Left lung (tissue), 10 donors: ENCODE results near the gene FGF14. TPM values are rescaled to one million over a fixed set of nuclear protein-coding genes. Genes with fewer than 3 reads are reported as not detected.

Experiments used
- ATAC-seq: fragments of 200-7000 bp; cut with Tn5 transposase; one replicate; pipeline ENCODE4 v1.9.1; 2020; ENCODE audit warnings: moderate library complexity
- DNase-seq, 4 donors: peaks; one replicate each; pipeline ENCODE4 v3.0.0-alpha.2; 2013 to 2020
- H3K27ac ChIP-seq, 2 donors: fragments of 200-600 bp; sonication (generic) in 1 of 2; one replicate each; pipeline versions ENCODE4 v1.5.0 to v1.8.0; 2020 to 2021
- H3K27me3 ChIP-seq, 2 donors: fragments of 200-600 bp; sonication (generic) in 1 of 2; one replicate each; pipeline versions ENCODE4 v1.5.0 to v1.8.0; 2020 to 2021
- H3K36me3 ChIP-seq, 2 donors: fragments of 200-600 bp; sonication (generic) in 1 of 2; one replicate each; pipeline versions ENCODE4 v1.5.0 to v1.8.0; 2020 to 2021
- H3K4me1 ChIP-seq, 2 donors: fragments of 200-600 bp; one replicate each; pipeline ENCODE4 v1.8.0; 2021
- H3K4me3 ChIP-seq, 2 donors: fragments of 200-600 bp; sonication (generic) in 1 of 2; one replicate each; pipeline versions ENCODE4 v1.5.0 to v1.8.0; 2020 to 2021; ENCODE audit warnings: mild to moderate bottlenecking in 1 of 2
- H3K9me3 ChIP-seq, 2 donors: fragments of 200-600 bp; sonication (generic) in 1 of 2; one replicate each; pipeline versions ENCODE4 v1.5.0 to v1.8.0; 2020 to 2021
- intact Hi-C, 2 donors: fragments of 100-400 bp; cut with DNase I; formaldehyde crosslinking; loops; one replicate each; pipeline versions ENCODE4 v1.11.2 to v1.14.2; 2022
- polyA plus RNA-seq, 6 donors: library from polyadenylated mRNA; unstranded; fragments of 120-200 nt; gene quantifications; one replicate each; pipeline ENCODE4 v1.2.1, GENCODE V29; 2013; ENCODE audit not compliant: insufficient read length in 6 of 6
- total RNA-seq, 2 donors: library from RNA; stranded (reverse); fragmentation: NEBNext Ultra II Directional; extraction: Animal tissue kit (Norgen Biotek cat#: 25700); gene quantifications; one replicate each; pipeline ENCODE4 v1.2.1, GENCODE V29; 2021
- TF ChIP-seq, protein P1 (sequence below), 2 donors: fragments of 200-600 bp; sonication (generic) in 1 of 2; IDR thresholded peaks; one replicate each; pipeline versions ENCODE4 v1.5.0 to v1.8.0; 2021; ENCODE audit warnings: antibody characterized with exemption in 2 of 2
- donor health status: DM: no; HTN: yes; CAD: no.
- donor health status: DM: no; HTN: no; CAD: no.

Gene FGF14
- total and polyA plus RNA-seq, 8 donors: 0.45 to 3.4 (median 0.78) TPM

DNA sequence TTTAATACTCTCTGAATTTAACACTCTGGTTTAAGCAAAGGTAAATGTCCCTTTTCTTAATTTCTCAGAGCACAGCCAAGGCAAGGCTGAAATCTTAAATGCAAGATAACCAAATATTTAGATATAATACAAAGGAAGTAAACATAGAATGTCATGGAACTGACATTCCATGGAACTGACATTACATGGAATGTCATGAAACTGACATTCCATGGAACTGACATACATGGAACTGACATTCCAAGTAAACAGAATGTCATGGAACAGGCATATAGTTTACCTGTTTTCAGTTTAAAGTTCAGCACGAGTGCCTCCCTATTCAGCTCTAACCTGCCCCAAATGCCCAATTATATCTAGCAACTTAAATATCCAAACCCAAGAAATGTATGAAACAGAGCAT lies 21.8 kb downstream of the FGF14 start:
- no peak overlapping the region for H3K27ac ChIP-seq
- TF ChIP-seq, protein P1, sequence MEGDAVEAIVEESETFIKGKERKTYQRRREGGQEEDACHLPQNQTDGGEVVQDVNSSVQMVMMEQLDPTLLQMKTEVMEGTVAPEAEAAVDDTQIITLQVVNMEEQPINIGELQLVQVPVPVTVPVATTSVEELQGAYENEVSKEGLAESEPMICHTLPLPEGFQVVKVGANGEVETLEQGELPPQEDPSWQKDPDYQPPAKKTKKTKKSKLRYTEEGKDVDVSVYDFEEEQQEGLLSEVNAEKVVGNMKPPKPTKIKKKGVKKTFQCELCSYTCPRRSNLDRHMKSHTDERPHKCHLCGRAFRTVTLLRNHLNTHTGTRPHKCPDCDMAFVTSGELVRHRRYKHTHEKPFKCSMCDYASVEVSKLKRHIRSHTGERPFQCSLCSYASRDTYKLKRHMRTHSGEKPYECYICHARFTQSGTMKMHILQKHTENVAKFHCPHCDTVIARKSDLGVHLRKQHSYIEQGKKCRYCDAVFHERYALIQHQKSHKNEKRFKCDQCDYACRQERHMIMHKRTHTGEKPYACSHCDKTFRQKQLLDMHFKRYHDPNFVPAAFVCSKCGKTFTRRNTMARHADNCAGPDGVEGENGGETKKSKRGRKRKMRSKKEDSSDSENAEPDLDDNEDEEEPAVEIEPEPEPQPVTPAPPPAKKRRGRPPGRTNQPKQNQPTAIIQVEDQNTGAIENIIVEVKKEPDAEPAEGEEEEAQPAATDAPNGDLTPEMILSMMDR (IDR thresholded peaks at IDR 0.05): no peak
- H3K4me3 ChIP-seq: no peak overlapping the region
- H3K4me1 ChIP-seq: no peaks in the 10 kb centered on the region
- H3K36me3 ChIP-seq: no peaks in the 10 kb centered on the region
- no peak for ATAC-seq
- no peaks in the 10 kb centered on the region for H3K27me3 ChIP-seq
- intact Hi-C loops: no loop called here
- no peak for DNase-seq
- H3K9me3 ChIP-seq: no peaks in the 10 kb centered on the region

DNA sequence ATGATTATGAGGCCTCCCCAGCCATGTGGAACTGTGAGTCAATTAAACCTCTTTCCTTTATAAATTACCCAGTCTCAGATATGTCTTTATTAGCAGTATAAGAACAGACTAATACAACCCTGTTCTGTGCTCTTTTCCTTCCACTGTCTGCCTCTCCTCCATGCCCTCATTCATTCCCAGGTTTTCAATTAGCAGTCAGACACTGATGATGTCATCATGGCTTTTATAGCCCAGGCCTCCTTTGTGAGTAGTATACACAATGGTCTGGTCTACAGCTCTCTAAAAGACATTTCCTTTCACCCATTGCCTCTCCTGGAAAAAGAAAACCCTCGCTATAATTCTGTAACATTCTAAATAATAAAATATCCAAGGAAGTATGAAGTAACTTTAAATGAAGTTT lies 25.5 kb downstream of the FGF14 start:
- no peak for ATAC-seq
- no peaks in the 10 kb centered on the region for H3K9me3 ChIP-seq
- H3K27ac ChIP-seq: no peak overlapping the region

DNA sequence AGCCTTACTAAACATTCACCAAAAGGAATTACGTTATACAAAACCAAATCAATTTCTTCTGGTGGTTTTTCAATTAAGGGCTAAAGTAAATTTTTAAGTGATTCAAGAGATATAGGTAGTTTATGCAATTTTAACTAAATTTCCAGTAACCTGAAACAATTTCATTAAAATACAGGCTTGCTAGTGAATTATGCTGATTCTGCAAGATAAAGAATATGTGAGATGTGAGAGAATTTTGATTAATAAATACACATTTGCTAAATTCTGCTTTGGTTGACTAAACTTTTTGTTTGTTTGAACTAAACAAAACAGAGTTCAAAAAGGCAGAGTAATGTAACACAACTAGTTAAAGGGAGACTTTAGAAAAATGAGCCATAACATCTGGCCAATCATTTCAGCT lies 27.1 kb downstream of the FGF14 start:
- no peaks in the 10 kb centered on the region for H3K36me3 ChIP-seq
- no peaks in the 10 kb centered on the region for H3K27me3 ChIP-seq
- no peak for ATAC-seq
- no peaks in the 10 kb centered on the region for H3K4me1 ChIP-seq
- no peak for DNase-seq
- TF ChIP-seq, protein P1 (IDR thresholded peaks at IDR 0.05): no peak
- H3K4me3 ChIP-seq: no peak overlapping the region
- intact Hi-C loops: no loop called here
- H3K9me3 ChIP-seq: no peaks in the 10 kb centered on the region
- H3K27ac ChIP-seq: no peak overlapping the region

More for the DNA sequence above, 25.5 kb downstream of the FGF14 start:
- DNase-seq: no peak
- Histone ChIP-seq H3K27me3 (no peaks in the 10 kb centered on the region), H3K4me3 (no peak overlapping the region), H3K4me1 (no peaks in the 10 kb centered on the region), H3K36me3 (no peaks in the 10 kb centered on the region)
- intact Hi-C loops: no loop called here
- TF ChIP-seq, protein P1 (IDR thresholded peaks at IDR 0.05): no peak

DNA sequence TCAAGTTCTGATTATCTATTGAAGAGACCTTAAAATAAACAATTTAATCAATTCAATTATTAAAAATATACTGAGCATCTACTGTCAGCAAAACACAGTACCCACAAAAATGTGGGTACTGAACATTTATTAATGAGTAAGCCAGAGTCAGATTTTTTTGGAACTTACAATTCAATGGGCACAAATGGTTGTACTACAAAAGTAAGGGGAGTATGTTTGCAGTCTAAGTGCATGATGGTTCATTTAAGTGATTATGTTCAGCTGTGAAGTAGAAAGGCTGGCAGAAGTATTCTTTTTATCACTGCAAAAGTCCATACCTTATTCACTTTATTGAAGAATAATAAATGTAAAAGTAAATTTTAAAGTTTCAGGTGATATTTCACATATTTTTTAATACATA lies 27.6 kb downstream of the FGF14 start:
- H3K27me3 ChIP-seq: no peaks in the 10 kb centered on the region
- TF ChIP-seq, protein P1 (IDR thresholded peaks at IDR 0.05): no peak
- no peaks in the 10 kb centered on the region for H3K9me3 ChIP-seq
- ATAC-seq (no peak), DNase-seq (no peak)
- no peaks in the 10 kb centered on the region for H3K4me1 ChIP-seq
- H3K36me3 ChIP-seq: no peaks in the 10 kb centered on the region
- H3K27ac ChIP-seq: no peak overlapping the region
- intact Hi-C loops: no loop called here
- no peak overlapping the region for H3K4me3 ChIP-seq

DNA sequence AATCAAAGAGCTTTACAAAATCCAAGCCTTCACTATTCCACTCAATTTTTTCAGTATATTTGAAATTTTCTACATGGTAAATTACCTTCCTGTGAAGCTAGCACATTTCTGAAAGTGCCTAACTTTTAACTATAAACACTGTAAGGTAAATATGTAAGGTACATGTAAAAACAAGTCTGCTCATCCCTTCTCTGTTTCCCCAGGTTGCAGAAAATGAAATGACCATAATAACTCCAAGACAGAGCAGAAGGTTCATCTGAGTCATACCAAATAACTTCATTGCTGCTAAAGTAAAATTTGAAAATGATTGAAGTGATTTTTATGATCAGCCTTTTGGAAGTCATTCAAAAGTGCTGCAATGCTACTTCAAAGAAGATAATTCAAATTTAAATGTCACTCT lies 28.6 kb downstream of the FGF14 start:
- TF ChIP-seq, protein P1 (IDR thresholded peaks at IDR 0.05): no peak

More for the DNA sequence above, 28.6 kb downstream of the FGF14 start:
- H3K4me1 ChIP-seq: no peaks in the 10 kb centered on the region
- no peaks in the 10 kb centered on the region for H3K27me3 ChIP-seq
- no peak overlapping the region for H3K4me3 ChIP-seq
- no peak overlapping the region for H3K27ac ChIP-seq
- DNase-seq (no peak), ATAC-seq (no peak)
- intact Hi-C loops: no loop called here
- H3K9me3 ChIP-seq: no peaks in the 10 kb centered on the region
- no peaks in the 10 kb centered on the region for H3K36me3 ChIP-seq
